K562 (cell line): ENCODE data around the gene RASSF7. TPM values are rescaled to one million over a fixed set of nuclear protein-coding genes. Genes with fewer than 3 reads are reported as not detected.

Experiments
- DACH1 ChIP-seq: fragments of 450-650 bp; IDR thresholded peaks from 2 replicates; pipeline ENCODE4 v1.6.1; 2018; ENCODE audit not compliant: partially characterized antibody
- EZH2 ChIP-seq: IDR thresholded peaks from 2 replicates; pipeline ENCODE4 v1.6.1; 2012; ENCODE audit warnings: low read depth, mild to moderate bottlenecking, inconsistent platforms, low read length, borderline replicate concordance
- NELFE ChIP-seq: IDR thresholded peaks from 2 replicates; pipeline ENCODE4 v1.6.1; 2011; ENCODE audit warnings: mild to moderate bottlenecking; ENCODE audit not compliant: insufficient read depth, insufficient read length
- POU5F1 ChIP-seq: fragments of 150-350 bp; IDR thresholded peaks from 2 replicates; pipeline ENCODE4 v1.6.1; 2014; ENCODE audit warnings: borderline replicate concordance, low read length, low read depth, mild to moderate bottlenecking; ENCODE audit not compliant: partially characterized antibody
- RAD21 ChIP-seq, 2 experiments: fragments of 250-450 bp in 1 of 2; fragments of 450-650 bp in 1 of 2; sonication (Bioruptor Pico) in 1 of 2; formaldehyde crosslinking in 1 of 2; IDR thresholded peaks in 1 of 2; conservative IDR thresholded peaks in 1 of 2; 2 replicates each; pipeline versions ENCODE4 v1.4.0 to v1.8.0; 2020 to 2022; ENCODE audit warnings: mild to moderate bottlenecking in 2 of 2, moderate library complexity in 1 of 2
- SIN3A ChIP-seq, 2 experiments: fragments of 150-350 bp in 1 of 2; IDR thresholded peaks; 2 replicates each; pipeline ENCODE4 v1.6.1; 2011 to 2016; ENCODE audit warnings: borderline replicate concordance in 2 of 2, low read depth in 2 of 2, low read length in 2 of 2, mild to moderate bottlenecking in 2 of 2, moderate library complexity in 2 of 2; ENCODE audit not compliant: control insufficient read depth in 1 of 2
- TAF9B ChIP-seq: fragments of 450-650 bp; IDR thresholded peaks from 2 replicates; pipeline ENCODE4 v1.6.1; 2018; ENCODE audit warnings: mild to moderate bottlenecking; ENCODE audit not compliant: partially characterized antibody
- ZNF224 ChIP-seq: sonication (generic); formaldehyde crosslinking; IDR thresholded peaks from 2 replicates; pipeline ENCODE4 v1.8.0; 2022; ENCODE audit warnings: mild to moderate bottlenecking, missing genetic modification reagents
- ZNF561 ChIP-seq: fragments of 450-650 bp; formaldehyde crosslinking; conservative IDR thresholded peaks from 2 replicates; pipeline ENCODE4 v1.4.0; 2020; ENCODE audit warnings: mild to moderate bottlenecking, moderate library complexity
- ZNF655 ChIP-seq: fragments of 250-450 bp; sonication (Bioruptor Pico); IDR thresholded peaks from 2 replicates; pipeline ENCODE4 v1.5.0; 2021
- ZNF668 ChIP-seq: fragments of 250-450 bp; sonication (Bioruptor Pico); IDR thresholded peaks from 2 replicates; pipeline ENCODE4 v1.8.0; 2022; ENCODE audit warnings: mild to moderate bottlenecking, inconsistent platforms
- ZSCAN29 ChIP-seq: fragments of 450-650 bp; IDR thresholded peaks from 2 replicates; pipeline ENCODE4 v1.6.1; 2017
- polyA plus RNA-seq, 8 experiments: library from polyadenylated mRNA; depleted of rRNA in 4 of 8; stranded (reverse) in 5 of 8; unstranded in 3 of 8; fragments of >200 nt; fragmentation: Nextera tagmentation in 2 of 8; fragmentation: Illumina TruSeq in 1 of 8; extraction: Ambion mirVana in 2 of 8; extraction: Trizol in 1 of 8; gene quantifications; 2 replicates each; pipeline versions ENCODE4 v1.2.1 to v1.2.3, GENCODE V29; 2011 to 2014; ENCODE audit warnings: inconsistent platforms in 1 of 8, missing spikeins in 1 of 8
- total RNA-seq, 7 experiments: library from RNA; depleted of rRNA in 6 of 7; stranded (reverse); fragments of >200 nt in 6 of 7; fragmentation: Illumina TruSeq in 2 of 7; extraction: Trizol in 2 of 7; gene quantifications; 2 replicates each; pipeline versions ENCODE4 v1.2.1 to v1.2.3, GENCODE V29; 2011 to 2021; ENCODE audit warnings: low replicate concordance in 1 of 7
- TF ChIP-seq, protein P1 (sequence below): fragments of 250-450 bp; sonication (Bioruptor Pico); IDR thresholded peaks from 2 replicates; pipeline ENCODE4 v1.5.0; 2021
- TF ChIP-seq, protein P2 (sequence below): fragments of 250-450 bp; sonication (Bioruptor Pico); IDR thresholded peaks from 2 replicates; pipeline ENCODE4 v1.5.1; 2021; ENCODE audit warnings: mild to moderate bottlenecking
- TF ChIP-seq, protein P3 (sequence below): fragments of 450-650 bp; IDR thresholded peaks from 2 replicates; pipeline ENCODE4 v1.6.1; 2016; ENCODE audit warnings: missing biosample characterization, missing genetic modification characterization
- TF ChIP-seq, protein P4 (sequence below): IDR thresholded peaks from 2 replicates; pipeline ENCODE4 v1.6.1; 2014; ENCODE audit warnings: antibody characterized with exemption
- TF ChIP-seq, protein P5 (sequence below): sonication (generic); formaldehyde crosslinking; IDR thresholded peaks from 2 replicates; pipeline ENCODE4 v1.8.1; 2023; ENCODE audit warnings: mild to moderate bottlenecking, missing genetic modification reagents

Gene RASSF7
- total and polyA plus RNA-seq, 9 of the 15 experiments (the other 6 are each of a cell fraction or from before 2014, with no cell fraction given) = 0.41 to 45.2 (median 18.6) TPM

DNA sequence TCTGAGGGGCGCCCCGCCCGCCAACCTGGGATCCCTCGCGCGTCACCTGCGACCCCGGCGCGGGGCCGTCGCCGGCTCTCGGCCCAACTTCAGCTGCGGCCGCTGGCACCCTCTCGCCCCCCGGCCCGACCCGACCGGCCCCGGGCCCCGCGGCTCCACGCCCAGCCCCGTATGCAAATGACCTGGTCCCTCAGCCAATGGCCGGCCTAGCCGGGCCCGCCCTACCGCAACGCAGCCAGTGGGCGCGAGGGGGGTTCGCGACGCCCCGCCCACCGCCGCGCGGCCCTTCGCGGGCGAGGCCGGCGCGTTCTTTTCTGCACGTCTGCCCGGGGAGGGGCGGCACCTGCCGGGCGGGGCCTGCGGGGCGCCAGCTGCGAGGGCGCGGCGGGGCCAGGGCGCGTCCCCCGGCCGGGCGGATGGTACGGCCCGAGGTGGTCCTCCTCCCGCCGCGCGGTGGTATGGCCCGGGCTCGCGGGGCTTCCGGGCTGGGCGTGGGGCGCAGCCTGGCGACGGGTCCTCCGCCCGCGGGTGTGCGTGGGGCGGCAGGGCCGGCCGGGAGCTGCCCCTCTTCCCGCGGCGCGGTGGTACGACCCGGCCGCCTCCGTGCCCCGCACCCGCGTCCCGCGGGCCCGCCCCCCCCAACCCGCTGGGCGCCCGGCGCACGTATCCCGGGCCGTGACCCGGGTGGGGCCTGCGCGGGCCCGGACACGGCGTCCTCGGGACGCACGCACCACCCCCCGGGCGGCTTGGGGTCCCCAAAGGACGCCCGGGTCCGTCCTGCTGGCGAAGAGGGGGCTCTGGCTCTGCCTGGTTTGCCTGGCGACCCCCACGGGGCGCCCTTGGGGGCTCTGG is 7.8 kb downstream of the RASSF7 start (continued):
- TF ChIP-seq, protein P1, sequence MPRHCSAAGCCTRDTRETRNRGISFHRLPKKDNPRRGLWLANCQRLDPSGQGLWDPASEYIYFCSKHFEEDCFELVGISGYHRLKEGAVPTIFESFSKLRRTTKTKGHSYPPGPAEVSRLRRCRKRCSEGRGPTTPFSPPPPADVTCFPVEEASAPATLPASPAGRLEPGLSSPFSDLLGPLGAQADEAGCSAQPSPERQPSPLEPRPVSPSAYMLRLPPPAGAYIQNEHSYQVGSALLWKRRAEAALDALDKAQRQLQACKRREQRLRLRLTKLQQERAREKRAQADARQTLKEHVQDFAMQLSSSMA (CRISPR knock-in tag) = 0 out of 2 replicates have a peak, but pooled peaks have one; percentile 9
- TF ChIP-seq SIN3A (IDR thresholded peaks at IDR 0.05; ENCODE audit: borderline replicate concordance in 2 of 2, control insufficient read depth in 1 of 2, low read depth in 2 of 2, low read length in 2 of 2) = peak in 1 of 2 experiments; percentile 83; a peak in 3 of 4 replicates
- no peak for TF ChIP-seq ZNF668 (CRISPR knock-in tag)
- TF ChIP-seq ZSCAN29 = no peak
- no peak for TF ChIP-seq EZH2
- TF ChIP-seq POU5F1 = no peak
- TF ChIP-seq, protein P2, sequence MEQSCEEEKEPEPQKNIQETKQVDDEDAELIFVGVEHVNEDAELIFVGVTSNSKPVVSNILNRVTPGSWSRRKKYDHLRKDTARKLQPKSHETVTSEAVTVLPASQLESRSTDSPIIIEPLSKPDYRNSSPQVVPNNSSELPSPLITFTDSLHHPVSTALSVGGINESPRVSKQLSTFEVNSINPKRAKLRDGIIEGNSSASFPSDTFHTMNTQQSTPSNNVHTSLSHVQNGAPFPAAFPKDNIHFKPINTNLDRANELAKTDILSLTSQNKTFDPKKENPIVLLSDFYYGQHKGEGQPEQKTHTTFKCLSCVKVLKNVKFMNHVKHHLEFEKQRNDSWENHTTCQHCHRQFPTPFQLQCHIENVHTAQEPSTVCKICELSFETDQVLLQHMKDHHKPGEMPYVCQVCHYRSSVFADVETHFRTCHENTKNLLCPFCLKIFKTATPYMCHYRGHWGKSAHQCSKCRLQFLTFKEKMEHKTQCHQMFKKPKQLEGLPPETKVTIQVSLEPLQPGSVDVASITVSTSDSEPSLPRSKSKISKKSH (CRISPR knock-in tag) = no peak
- TF ChIP-seq, protein P3, sequence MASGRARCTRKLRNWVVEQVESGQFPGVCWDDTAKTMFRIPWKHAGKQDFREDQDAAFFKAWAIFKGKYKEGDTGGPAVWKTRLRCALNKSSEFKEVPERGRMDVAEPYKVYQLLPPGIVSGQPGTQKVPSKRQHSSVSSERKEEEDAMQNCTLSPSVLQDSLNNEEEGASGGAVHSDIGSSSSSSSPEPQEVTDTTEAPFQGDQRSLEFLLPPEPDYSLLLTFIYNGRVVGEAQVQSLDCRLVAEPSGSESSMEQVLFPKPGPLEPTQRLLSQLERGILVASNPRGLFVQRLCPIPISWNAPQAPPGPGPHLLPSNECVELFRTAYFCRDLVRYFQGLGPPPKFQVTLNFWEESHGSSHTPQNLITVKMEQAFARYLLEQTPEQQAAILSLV = no peak
- TF ChIP-seq, protein P4, sequence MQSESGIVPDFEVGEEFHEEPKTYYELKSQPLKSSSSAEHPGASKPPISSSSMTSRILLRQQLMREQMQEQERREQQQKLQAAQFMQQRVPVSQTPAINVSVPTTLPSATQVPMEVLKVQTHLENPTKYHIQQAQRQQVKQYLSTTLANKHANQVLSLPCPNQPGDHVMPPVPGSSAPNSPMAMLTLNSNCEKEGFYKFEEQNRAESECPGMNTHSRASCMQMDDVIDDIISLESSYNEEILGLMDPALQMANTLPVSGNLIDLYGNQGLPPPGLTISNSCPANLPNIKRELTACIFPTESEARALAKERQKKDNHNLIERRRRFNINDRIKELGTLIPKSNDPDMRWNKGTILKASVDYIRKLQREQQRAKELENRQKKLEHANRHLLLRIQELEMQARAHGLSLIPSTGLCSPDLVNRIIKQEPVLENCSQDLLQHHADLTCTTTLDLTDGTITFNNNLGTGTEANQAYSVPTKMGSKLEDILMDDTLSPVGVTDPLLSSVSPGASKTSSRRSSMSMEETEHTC = no peak
- TF ChIP-seq NELFE = no peak
- no peak for TF ChIP-seq ZNF561 (CRISPR knock-in tag)
- no peak for TF ChIP-seq ZNF224
- TF ChIP-seq, protein P5, sequence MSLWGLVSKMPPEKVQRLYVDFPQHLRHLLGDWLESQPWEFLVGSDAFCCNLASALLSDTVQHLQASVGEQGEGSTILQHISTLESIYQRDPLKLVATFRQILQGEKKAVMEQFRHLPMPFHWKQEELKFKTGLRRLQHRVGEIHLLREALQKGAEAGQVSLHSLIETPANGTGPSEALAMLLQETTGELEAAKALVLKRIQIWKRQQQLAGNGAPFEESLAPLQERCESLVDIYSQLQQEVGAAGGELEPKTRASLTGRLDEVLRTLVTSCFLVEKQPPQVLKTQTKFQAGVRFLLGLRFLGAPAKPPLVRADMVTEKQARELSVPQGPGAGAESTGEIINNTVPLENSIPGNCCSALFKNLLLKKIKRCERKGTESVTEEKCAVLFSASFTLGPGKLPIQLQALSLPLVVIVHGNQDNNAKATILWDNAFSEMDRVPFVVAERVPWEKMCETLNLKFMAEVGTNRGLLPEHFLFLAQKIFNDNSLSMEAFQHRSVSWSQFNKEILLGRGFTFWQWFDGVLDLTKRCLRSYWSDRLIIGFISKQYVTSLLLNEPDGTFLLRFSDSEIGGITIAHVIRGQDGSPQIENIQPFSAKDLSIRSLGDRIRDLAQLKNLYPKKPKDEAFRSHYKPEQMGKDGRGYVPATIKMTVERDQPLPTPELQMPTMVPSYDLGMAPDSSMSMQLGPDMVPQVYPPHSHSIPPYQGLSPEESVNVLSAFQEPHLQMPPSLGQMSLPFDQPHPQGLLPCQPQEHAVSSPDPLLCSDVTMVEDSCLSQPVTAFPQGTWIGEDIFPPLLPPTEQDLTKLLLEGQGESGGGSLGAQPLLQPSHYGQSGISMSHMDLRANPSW (CRISPR knock-in tag) = 0 out of 2 replicates have a peak, but pooled peaks have one; percentile 31
- TF ChIP-seq ZNF655 (CRISPR knock-in tag) = no peak
- TF ChIP-seq DACH1 = no peak
- no peak for TF ChIP-seq TAF9B
- no peak for TF ChIP-seq RAD21 (CRISPR knock-in tag; conservative IDR thresholded peaks at IDR 0.05 in 1 of 2, IDR thresholded peaks at IDR 0.05 in 1 of 2)
